H1 (cell line): ENCODE results near the gene CAMSAP1. TPM values are rescaled to one million over a fixed set of nuclear protein-coding genes. Genes with fewer than 3 reads are reported as not detected.

Experiments
- CTCF ChIA-PET: fragments of 300-600 bp; sonication (Branson Sonifier 250); formaldehyde crosslinking; loops from one replicate; lab custom pipeline; 2021; ENCODE audit not compliant: partially characterized antibody; lab: Charles Lee
- POLR2A ChIA-PET: fragments of 300-600 bp; sonication (Branson Sonifier 250); formaldehyde crosslinking; loops from one replicate; lab custom pipeline; 2021; ENCODE audit warnings: inconsistent platforms; ENCODE audit not compliant: partially characterized antibody; lab: Charles Lee
- DNase-seq, 2 experiments: peaks; one replicate each; pipeline versions ENCODE4 v3.0.0 to v3.0.0-alpha.2; 2010 to 2022; ENCODE audit warnings: low spot score in 2 of 2, low read depth in 1 of 2, mixed read lengths in 1 of 2
- FAIRE-seq: peaks from 2 replicates; lab custom pipeline; 2011; peaks lifted over from hg19 to GRCh38; lab: Jason Lieb, UNC
- H2AFZ ChIP-seq: 2 replicates; pipeline ENCODE4 v1.8.1; 2012; ENCODE audit warnings: low read length, inconsistent platforms
- H2AK5ac ChIP-seq: 2 replicates; pipeline ENCODE4 v1.6.1; 2013; ENCODE audit warnings: low read depth, low read length
- H2BK120ac ChIP-seq: replicated peaks from 2 replicates; pipeline ENCODE3; 2013; ENCODE audit warnings: low read depth, low read length, inconsistent platforms
- H2BK12ac ChIP-seq: 2 replicates; pipeline ENCODE4 v1.6.1; 2013; ENCODE audit warnings: low read depth, low read length
- H2BK15ac ChIP-seq: 2 replicates; pipeline ENCODE4 v1.6.1; 2013; ENCODE audit warnings: low read length
- H2BK20ac ChIP-seq: 2 replicates; pipeline ENCODE4 v1.6.1; 2013; ENCODE audit warnings: low read length
- H2BK5ac ChIP-seq: 2 replicates; pipeline ENCODE4 v1.6.1; 2013; ENCODE audit warnings: low read depth, low read length
- H3K14ac ChIP-seq: 2 replicates; pipeline ENCODE4 v1.6.1; 2013; ENCODE audit warnings: inconsistent platforms; ENCODE audit not compliant: insufficient read length
- H3K18ac ChIP-seq: 2 replicates; pipeline ENCODE4 v1.6.1; 2013; ENCODE audit warnings: low read length; ENCODE audit errors: extremely low read depth
- H3K23ac ChIP-seq: 2 replicates; pipeline ENCODE4 v1.6.1; 2013; ENCODE audit warnings: inconsistent platforms; ENCODE audit not compliant: insufficient read length
- H3K23me2 ChIP-seq: 2 replicates; pipeline ENCODE4 v1.6.1; 2013; ENCODE audit warnings: low read depth, low read length
- H3K27ac ChIP-seq: 2 replicates; pipeline ENCODE4 v1.6.1; 2011; ENCODE audit warnings: low read depth, low read length, inconsistent platforms
- H3K27me3 ChIP-seq, 4 experiments: replicated peaks in 1 of 4; 1 replicate in 1 of 4; 2 replicates in 3 of 4; pipeline versions ENCODE4 v1.6.1 to v1.8.1; 2011 to 2013; ENCODE audit warnings: low read length in 3 of 4, mild to moderate bottlenecking in 3 of 4, inconsistent platforms in 2 of 4, mixed read lengths in 2 of 4, moderate library complexity in 1 of 4; ENCODE audit not compliant: control insufficient read depth in 3 of 4, insufficient read depth in 3 of 4; ENCODE audit errors: extremely low read depth in 1 of 4
- H3K36me3 ChIP-seq, 4 experiments: 2 replicates each; pipeline versions ENCODE4 v1.6.1 to v1.8.1; 2011 to 2013; ENCODE audit warnings: mild to moderate bottlenecking in 4 of 4, low read length in 3 of 4, moderate library complexity in 2 of 4, control low read depth in 1 of 4, inconsistent platforms in 1 of 4; ENCODE audit not compliant: insufficient read depth in 4 of 4, control insufficient read depth in 2 of 4
- H3K4ac ChIP-seq: replicated peaks from 2 replicates; pipeline ENCODE3; 2013; ENCODE audit warnings: low read length, low read depth, mixed read lengths, inconsistent platforms; ENCODE audit not compliant: insufficient read length
- H3K4me1 ChIP-seq, 4 experiments: replicated peaks in 1 of 4; 1 replicate in 1 of 4; 2 replicates in 3 of 4; pipeline versions ENCODE4 v1.6.1 to v1.8.1; 2011 to 2013; ENCODE audit warnings: low read length in 3 of 4, inconsistent platforms in 2 of 4, mixed read lengths in 1 of 4; ENCODE audit not compliant: insufficient read depth in 4 of 4, control insufficient read depth in 3 of 4
- H3K4me2 ChIP-seq, 2 experiments: 2 replicates each; pipeline versions ENCODE4 v1.6.1 to v1.8.1; 2011 to 2013; ENCODE audit warnings: low read depth in 2 of 2, low read length in 2 of 2, control low read depth in 1 of 2, inconsistent platforms in 1 of 2, mild to moderate bottlenecking in 1 of 2; ENCODE audit not compliant: insufficient read depth in 1 of 2
- H3K4me3 ChIP-seq, 4 experiments: fragments of 200-600, 300-600 bp in 1 of 4; sonication (generic), shearing (Covaris generic), sonication (Bioruptor Twin) in 1 of 4; 2 replicates each; pipeline versions ENCODE4 v1.5.1 to v1.8.1; 2011 to 2016; ENCODE audit warnings: low read length in 4 of 4, low read depth in 3 of 4, control low read depth in 2 of 4, inconsistent platforms in 2 of 4, mild to moderate bottlenecking in 2 of 4, mixed read lengths in 1 of 4, moderate library complexity in 1 of 4; ENCODE audit not compliant: insufficient read depth in 2 of 4; ENCODE audit errors: extremely low read depth in 1 of 4
- H3K56ac ChIP-seq: replicated peaks from 2 replicates; pipeline ENCODE3; 2013; ENCODE audit warnings: low read depth, mild to moderate bottlenecking, mixed read lengths, low read length, inconsistent platforms; ENCODE audit not compliant: insufficient read length
- H3K79me1 ChIP-seq: 2 replicates; pipeline ENCODE4 v1.6.1; 2013; ENCODE audit warnings: low read depth, low read length, control low read depth
- H3K79me2 ChIP-seq, 2 experiments: 2 replicates each; pipeline versions ENCODE4 v1.6.1 to v1.8.1; 2012 to 2013; ENCODE audit warnings: low read length in 2 of 2, mild to moderate bottlenecking in 2 of 2, inconsistent platforms in 1 of 2; ENCODE audit not compliant: insufficient read depth in 2 of 2, control insufficient read depth in 1 of 2
- H3K9ac ChIP-seq, 4 experiments: replicated peaks in 1 of 4; 1 replicate in 1 of 4; 2 replicates in 3 of 4; pipeline versions ENCODE4 v1.6.1 to v1.8.1; 2011 to 2013; ENCODE audit warnings: low read depth in 3 of 4, low read length in 3 of 4, control low read depth in 2 of 4, mild to moderate bottlenecking in 2 of 4, moderate library complexity in 2 of 4, inconsistent platforms in 1 of 4; ENCODE audit errors: extremely low read depth in 1 of 4
- H3K9me3 ChIP-seq, 2 experiments: 2 replicates each; pipeline versions ENCODE4 v1.6.1 to v1.8.1; 2012 to 2013; ENCODE audit warnings: mild to moderate bottlenecking in 2 of 2, moderate library complexity in 2 of 2, control low read depth in 1 of 2, inconsistent platforms in 1 of 2, low read depth in 1 of 2, low read length in 1 of 2, mixed read lengths in 1 of 2; ENCODE audit not compliant: insufficient read depth in 2 of 2
- H4K20me1 ChIP-seq, 2 experiments: replicated peaks in 1 of 2; 2 replicates each; pipeline versions ENCODE3 to v1.8.1; 2011 to 2013; ENCODE audit warnings: inconsistent platforms in 2 of 2, low read length in 2 of 2, mild to moderate bottlenecking in 1 of 2; ENCODE audit not compliant: insufficient read depth in 2 of 2, control insufficient read depth in 1 of 2
- H4K5ac ChIP-seq: 2 replicates; pipeline ENCODE4 v1.6.1; 2013; ENCODE audit warnings: low read length, low read depth, mixed read lengths, inconsistent platforms; ENCODE audit not compliant: insufficient read length
- H4K8ac ChIP-seq: 2 replicates; pipeline ENCODE4 v1.8.0; 2013; ENCODE audit warnings: mild to moderate bottlenecking, moderate library complexity, low read length, inconsistent platforms; ENCODE audit not compliant: insufficient read depth; ENCODE audit errors: extremely low read depth
- H4K91ac ChIP-seq: replicated peaks from 2 replicates; pipeline ENCODE3; 2013; ENCODE audit warnings: low read length, mixed read lengths, inconsistent platforms; ENCODE audit not compliant: insufficient read length
- CBX5 ChIP-seq: fragments of 300-800, 300-1000 bp; sonication (generic); IDR thresholded peaks from 2 replicates; pipeline ENCODE4 v1.7.1; 2016; ENCODE audit warnings: antibody characterized with exemption, low read length, low read depth
- GTF2F1 ChIP-seq: IDR thresholded peaks from 2 replicates; pipeline ENCODE4 v1.6.1; 2012; ENCODE audit warnings: low read depth, low read length, improper control_type of control experiment, borderline replicate concordance
- HDAC2 ChIP-seq, 2 experiments: fragments of 300-600 bp in 1 of 2; sonication (generic) in 1 of 2; IDR thresholded peaks; 2 replicates each; pipeline ENCODE4 v1.6.1; 2011 to 2012; ENCODE audit warnings: low read depth in 2 of 2, low read length in 2 of 2, mild to moderate bottlenecking in 2 of 2, moderate library complexity in 2 of 2, borderline replicate concordance in 1 of 2, inconsistent platforms in 1 of 2
- NRF1 ChIP-seq: IDR thresholded peaks from 2 replicates; pipeline ENCODE4 v1.6.1; 2011; ENCODE audit warnings: mild to moderate bottlenecking, low read depth, low read length, improper control_type of control experiment
- POU5F1 ChIP-seq: IDR thresholded peaks from 2 replicates; pipeline ENCODE4 v1.6.1; 2011; ENCODE audit warnings: low read depth, mild to moderate bottlenecking, low read length, moderate library complexity
- RFX5 ChIP-seq: IDR thresholded peaks from 2 replicates; pipeline ENCODE4 v1.6.1; 2011; ENCODE audit warnings: low read depth, low read length, improper control_type of control experiment, borderline replicate concordance
- SP4 ChIP-seq: IDR thresholded peaks from 2 replicates; pipeline ENCODE4 v1.6.1; 2012; ENCODE audit warnings: low read length, inconsistent platforms
- TBP ChIP-seq: IDR thresholded peaks from 2 replicates; pipeline ENCODE4 v1.6.1; 2011; ENCODE audit warnings: low read depth, low read length, improper control_type of control experiment
- TEAD4 ChIP-seq: IDR thresholded peaks from 2 replicates; pipeline ENCODE4 v1.6.1; 2012; ENCODE audit warnings: low read depth, low read length, inconsistent platforms, mixed read lengths
- WGBS, 2 experiments: shearing (Covaris generic) in 1 of 2; methylation state at CpG; one replicate each; pipeline versions ENCODE4 v1.1.6 to v1.1.7; 2013 to 2015; ENCODE audit warnings: low lambda C conversion rate in 2 of 2, mixed read lengths in 2 of 2, inconsistent platforms in 1 of 2, low coverage in 1 of 2, missing lambda C conversion rate in 1 of 2; ENCODE audit not compliant: insufficient replicate concordance in 2 of 2, insufficient coverage in 1 of 2, insufficient read length in 1 of 2; ENCODE audit errors: extremely low coverage in 1 of 2, missing lambda C conversion rate in 1 of 2; 5-methylcytosine and 5-hydroxymethylcytosine counted together
- polyA plus RNA-seq, 7 experiments: library from polyadenylated mRNA; depleted of rRNA in 3 of 7; stranded (reverse) in 5 of 7; unstranded in 2 of 7; fragments of >200 nt in 5 of 7; fragments of 200-250 nt in 2 of 7; gene quantifications; 1 replicate in 5 of 7; 2 replicates in 1 of 7; 4 replicates in 1 of 7; pipeline versions ENCODE4 v1.2.1 to v1.2.3, GENCODE V29; 2011 to 2013; ENCODE audit warnings: missing spikeins in 2 of 7, mixed read lengths in 2 of 7
- total RNA-seq: library from RNA; stranded (reverse); fragmentation: NEBNext Ultra II Directional; extraction: Animal tissue kit (Norgen Biotek cat#: 25700); gene quantifications from 2 replicates; pipeline ENCODE4 v1.2.1, GENCODE V29; 2021

The CAMSAP1 gene
- total and polyA plus RNA-seq, 2 of the 8 experiments (the other 6 are each of a cell fraction or from before 2014, with no cell fraction given): 13.4 to 44.0 TPM

GRCh38 chr9:135782946-135783345 is 124.4 kb downstream of the CAMSAP1 start:
- Histone ChIP-seq H3K27ac (no peak overlapping the region), H3K56ac (no peak overlapping the region), H3K79me2 (no peaks in the 10 kb centered on the region), H2BK12ac (no peak overlapping the region), H2BK20ac (no peak overlapping the region), H3K4me2 (no peak overlapping the region), H3K4ac (no peak overlapping the region), H4K91ac (no peak overlapping the region), H3K36me3 (no peaks in the 10 kb centered on the region), H3K4me3 (no peak overlapping the region), H3K9ac (no peak overlapping the region), H4K8ac (peak overlapping the region; percentile 88), H2AK5ac (no peak overlapping the region), H3K18ac (no peak overlapping the region), H2BK5ac (no peak overlapping the region), H2BK120ac (no peak overlapping the region), H2AFZ (no peak overlapping the region), H3K23me2 (no peaks in the 10 kb centered on the region), H3K79me1 (no peaks in the 10 kb centered on the region), H4K5ac (no peak overlapping the region), H3K4me1 (no peaks in the 10 kb centered on the region; a peak in 1 of 7 replicates), H3K14ac (no peak overlapping the region), H3K23ac (no peak overlapping the region), H3K9me3 (no peaks in the 10 kb centered on the region), H4K20me1 (no peaks in the 10 kb centered on the region), H3K27me3 (no peaks in the 10 kb centered on the region), H2BK15ac (no peak overlapping the region)
- 86% methylated on average over 24 of the region's 24 CpGs; no CpG with 5 or more reads in 1 of the 2 experiments for WGBS, 2 experiments
- POLR2A ChIA-PET: interaction anchor here (0.8 kb wide), 1 partner anchor 18 kb away, joined by 3 read pairs; no protein-coding TSS in a partner anchor
- TF ChIP-seq GTF2F1 (no peak), RFX5 (no peak), CBX5 (no peak), SP4 (no peak), TEAD4 (no peak), POU5F1 (no peak), TBP (no peak), NRF1 (no peak), HDAC2 (IDR thresholded peaks at IDR 0.05; ENCODE audit: borderline replicate concordance in 1 of 2, low read depth in 2 of 2, low read length in 2 of 2) (no peak)
- DNase-seq: no peak
- CTCF ChIA-PET: interaction anchor here (0.6 to 1.6 kb wide), 5 partner anchors 14 to 169 kb away, joined by 3 to 5 read pairs (median 4); no protein-coding TSS in a partner anchor
- no peak for FAIRE-seq
